Common myeloid progenitor, CD34-positive (primary cell): ENCODE results near the gene RAP2B.
"Not testable (repeated sequence)": the region's sequence is repeated elsewhere in the genome, so short reads cannot be mapped to it uniquely, and the experiment has no call there.

Experiments
- CTCF ChIA-PET: fragments of 350-600 bp; sonication (Branson Sonifier 250); formaldehyde crosslinking; loops from one replicate; lab custom pipeline; 2021; ENCODE audit warnings: antibody characterized with exemption; lab: Charles Lee
- POLR2A ChIA-PET: fragments of 350-600 bp; sonication (Branson Sonifier 250); formaldehyde crosslinking; loops from one replicate; lab custom pipeline; 2021; ENCODE audit warnings: antibody characterized with exemption; lab: Charles Lee
- DNase-seq, 3 donors: peaks; one replicate each; pipeline versions ENCODE4 v3.0.0 to v3.0.0-alpha.2; 2013
- H3K27ac ChIP-seq, 2 experiments: 1 replicate in 1 of 2; 2 replicates in 1 of 2; pipeline ENCODE4 v1.7.0; 2013; ENCODE audit warnings: inconsistent platforms in 2 of 2, low read length in 2 of 2, mild to moderate bottlenecking in 2 of 2, low read depth in 1 of 2, moderate library complexity in 1 of 2; ENCODE audit not compliant: severe bottlenecking in 2 of 2, insufficient read depth in 1 of 2, poor library complexity in 1 of 2
- H3K27me3 ChIP-seq, 5 experiments: replicated peaks in 2 of 5; 1 replicate in 3 of 5; 2 replicates in 2 of 5; pipeline versions ENCODE4 v1.6.1 to v1.7.0; 2013; ENCODE audit warnings: low read length in 4 of 5, mild to moderate bottlenecking in 2 of 5, moderate library complexity in 2 of 5, inconsistent platforms in 1 of 5; ENCODE audit not compliant: insufficient read depth in 5 of 5, control insufficient read depth in 4 of 5
- H3K36me3 ChIP-seq, 4 experiments: 1 replicate in 2 of 4; 2 replicates in 2 of 4; pipeline versions ENCODE4 v1.6.1 to v1.7.0; 2013; ENCODE audit warnings: low read length in 3 of 4, control low read depth in 1 of 4, mild to moderate bottlenecking in 1 of 4; ENCODE audit not compliant: control insufficient read depth in 4 of 4, insufficient read depth in 4 of 4
- H3K4me1 ChIP-seq, 4 experiments: 1 replicate in 3 of 4; 2 replicates in 1 of 4; pipeline versions ENCODE4 v1.6.1 to v1.7.1; 2013; ENCODE audit warnings: low read length in 3 of 4, mild to moderate bottlenecking in 3 of 4, control low read depth in 1 of 4, inconsistent platforms in 1 of 4, moderate library complexity in 1 of 4; ENCODE audit not compliant: control insufficient read depth in 4 of 4, insufficient read depth in 4 of 4; ENCODE audit errors: control extremely low read depth in 1 of 4
- H3K4me3 ChIP-seq, 7 experiments: 1 replicate in 4 of 7; 2 replicates in 3 of 7; pipeline versions ENCODE4 v1.5.1 to v1.7.0; 2013; ENCODE audit warnings: mild to moderate bottlenecking in 7 of 7, low read length in 6 of 7, moderate library complexity in 6 of 7, inconsistent platforms in 2 of 7, low read depth in 2 of 7, control low read depth in 1 of 7; ENCODE audit not compliant: insufficient read depth in 4 of 7, control insufficient read depth in 1 of 7; ENCODE audit errors: extremely low read depth in 1 of 7
- H3K9me3 ChIP-seq, 5 experiments: 1 replicate in 4 of 5; 2 replicates in 1 of 5; pipeline versions ENCODE4 v1.6.1 to v1.7.1; 2013; ENCODE audit warnings: low read length in 4 of 5, mild to moderate bottlenecking in 2 of 5, inconsistent platforms in 1 of 5, low read depth in 1 of 5, moderate library complexity in 1 of 5; ENCODE audit not compliant: control insufficient read depth in 4 of 5, insufficient read depth in 2 of 5; ENCODE audit errors: control extremely low read depth in 1 of 5
- WGBS: methylation state at CpG from one replicate; pipeline ENCODE4 v1.1.5; 2013; ENCODE audit not compliant: insufficient coverage; 5-methylcytosine and 5-hydroxymethylcytosine counted together

Gene RAP2B

DNA sequence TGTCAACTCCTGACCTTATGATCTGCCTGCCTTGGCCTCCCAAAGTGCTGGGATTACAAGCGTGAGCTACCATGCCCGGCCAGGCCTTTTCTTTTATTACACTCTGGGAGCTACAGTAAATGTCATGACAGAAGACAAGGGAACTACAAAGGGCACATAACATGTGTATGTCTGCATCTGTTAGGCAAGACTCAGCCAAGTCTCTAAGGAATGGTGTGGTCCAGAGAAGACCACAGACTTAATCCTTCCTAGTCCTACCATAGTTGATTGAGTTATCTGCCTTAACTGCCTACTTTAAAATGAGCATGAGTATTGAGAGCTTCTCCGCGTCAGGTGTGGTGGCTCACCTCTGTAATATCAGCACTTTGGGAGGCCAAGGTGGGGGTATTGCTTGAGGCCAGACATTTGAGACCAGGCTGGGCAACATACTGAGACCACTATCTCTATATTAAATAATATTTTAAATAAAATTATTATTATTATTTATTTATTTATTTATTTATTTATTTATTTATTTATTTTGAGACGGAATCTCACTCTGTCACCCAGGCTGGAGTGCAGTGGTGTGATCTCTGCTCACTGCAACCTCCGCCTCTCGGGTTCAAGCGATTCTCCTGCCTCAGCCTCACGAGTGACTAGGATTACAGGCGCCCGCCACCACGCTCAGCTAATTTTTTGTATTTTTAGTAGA lies 31.9 kb downstream of the RAP2B start:
- CTCF ChIA-PET: interaction anchor here (0.6 kb wide), 1 partner anchor 294 kb away, joined by 3 read pairs; no protein-coding TSS in a partner anchor

DNA sequence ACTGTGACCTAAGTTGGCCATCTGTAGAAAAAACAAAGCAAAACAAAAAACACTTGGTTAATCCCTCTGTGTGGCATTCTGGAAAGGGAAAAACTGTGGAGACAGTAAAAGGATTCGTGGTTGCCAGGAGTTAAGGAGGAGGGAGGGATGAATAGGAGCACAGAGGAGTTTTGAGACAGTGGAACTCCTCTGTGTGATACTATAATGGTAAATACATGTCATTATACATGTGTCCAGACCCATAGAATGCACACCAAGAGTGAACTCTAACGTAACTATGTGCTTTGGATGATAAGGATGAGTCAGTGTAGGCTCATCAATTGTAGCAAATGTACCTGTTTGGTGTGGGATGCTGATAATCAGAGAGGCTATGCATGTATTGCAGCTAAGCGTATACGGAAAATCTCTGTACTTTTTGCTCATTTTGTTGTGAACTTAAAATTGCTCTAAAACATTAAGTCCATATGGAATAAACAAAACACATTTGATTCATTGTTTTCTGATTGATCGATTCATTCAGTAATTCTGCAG lies 33.4 kb downstream of the RAP2B start:
- Histone ChIP-seq H3K36me3 (no peaks in the 10 kb centered on the region), H3K27me3 (no peaks in the 10 kb centered on the region), H3K9me3 (no peaks in the 10 kb centered on the region), H3K4me1 (no peaks in the 10 kb centered on the region), H3K27ac (no peak overlapping the region), H3K4me3 (no peak overlapping the region)
- CTCF ChIA-PET: interaction anchor here (1.5 kb wide), 1 partner anchor 30 kb away, joined by 3 read pairs; no protein-coding TSS in a partner anchor
- POLR2A ChIA-PET: no interaction called here
- DNase-seq: no peak
- WGBS: 100% methylated on average over 1 of the region's 5 CpGs

More for the DNA sequence above, 31.9 kb downstream of the RAP2B start:
- H3K27ac ChIP-seq, DNase-seq, H3K4me3 ChIP-seq, H3K9me3 ChIP-seq, H3K4me1 ChIP-seq, H3K27me3 ChIP-seq, POLR2A ChIA-PET, H3K36me3 ChIP-seq: not testable (repeated sequence)
- 100% methylated on average over 5 of the region's 12 CpGs for WGBS

DNA sequence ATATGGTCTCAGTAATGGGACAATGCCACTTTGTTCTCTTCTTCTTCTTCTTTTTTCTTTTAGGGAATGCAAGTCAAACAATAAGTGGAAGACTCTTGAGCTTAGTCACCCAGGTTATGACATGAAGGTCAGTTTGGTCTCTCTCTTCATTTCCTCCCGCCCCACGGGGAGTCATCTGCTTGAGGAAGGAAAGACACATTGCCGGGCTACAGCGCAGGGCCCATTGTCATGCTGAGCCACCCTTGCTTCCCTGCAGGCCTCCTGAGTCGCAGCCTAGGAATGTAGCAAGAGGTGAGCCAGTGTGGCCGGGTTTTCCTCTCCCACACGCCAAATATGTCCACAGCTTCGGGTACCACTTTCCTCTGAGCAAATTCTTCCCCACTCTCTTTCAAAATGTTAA lies 47.6 kb downstream of the RAP2B start:
- no peak overlapping the region for H3K27ac ChIP-seq
- no peaks in the 10 kb centered on the region for H3K27me3 ChIP-seq
- no peaks in the 10 kb centered on the region for H3K9me3 ChIP-seq
- no peak overlapping the region for H3K4me3 ChIP-seq
- peaks cover 0 to 10% (median 3%) of the 10 kb centered on the region in 4 experiments for H3K4me1 ChIP-seq
- peak in 1 of 3 donors; percentile 11 for DNase-seq
- H3K36me3 ChIP-seq: no peaks in the 10 kb centered on the region
- ChIA-PET CTCF (interaction anchor here (1.0 to 2.7 kb wide), 3 partner anchors 12 to 60 kb away, joined by 3 to 8 read pairs (median 7); no protein-coding TSS in a partner anchor), POLR2A (interaction anchor here (0.7 kb wide), 1 partner anchor 49 kb away, joined by 3 read pairs; no protein-coding TSS in a partner anchor)
- WGBS: 95% methylated on average over 6 of the region's 8 CpGs

DNA sequence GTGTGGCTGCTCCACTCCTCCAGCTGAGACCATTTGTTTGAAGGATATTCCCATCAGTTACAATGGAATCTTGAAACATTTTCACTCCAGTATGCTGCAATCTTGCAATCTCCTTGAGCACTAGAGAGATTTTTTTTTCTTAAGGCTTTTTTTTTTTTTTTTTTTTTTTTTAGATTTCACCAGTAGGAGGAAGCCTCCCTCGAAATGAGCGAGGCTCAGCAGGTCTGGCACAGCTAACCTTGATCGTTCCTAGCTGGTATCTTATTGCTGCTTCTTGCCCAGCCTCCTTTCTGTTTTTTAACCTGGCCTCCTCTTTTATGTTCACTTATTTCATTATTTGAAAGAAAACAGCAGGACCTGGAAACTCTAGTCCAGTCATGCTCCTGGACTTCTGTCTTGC lies 48.1 kb downstream of the RAP2B start:
- H3K27me3 ChIP-seq: no peaks in the 10 kb centered on the region
- H3K27ac ChIP-seq: no peak overlapping the region
- H3K4me1 ChIP-seq: peaks cover 0 to 10% (median 3%) of the 10 kb centered on the region in 4 experiments
- peak; percentile 8 to 36 (median 27) for DNase-seq
- POLR2A ChIA-PET: interaction anchor here (0.7 kb wide), 1 partner anchor 49 kb away, joined by 3 read pairs; no protein-coding TSS in a partner anchor
- H3K36me3 ChIP-seq: no peaks in the 10 kb centered on the region
- 45% methylated on average over 3 of the region's 3 CpGs for WGBS
- no peaks in the 10 kb centered on the region for H3K9me3 ChIP-seq
- no peak overlapping the region for H3K4me3 ChIP-seq
- CTCF ChIA-PET: interaction anchor here (1.0 to 2.7 kb wide), 3 partner anchors 12 to 60 kb away, joined by 3 to 8 read pairs (median 7); no protein-coding TSS in a partner anchor

DNA sequence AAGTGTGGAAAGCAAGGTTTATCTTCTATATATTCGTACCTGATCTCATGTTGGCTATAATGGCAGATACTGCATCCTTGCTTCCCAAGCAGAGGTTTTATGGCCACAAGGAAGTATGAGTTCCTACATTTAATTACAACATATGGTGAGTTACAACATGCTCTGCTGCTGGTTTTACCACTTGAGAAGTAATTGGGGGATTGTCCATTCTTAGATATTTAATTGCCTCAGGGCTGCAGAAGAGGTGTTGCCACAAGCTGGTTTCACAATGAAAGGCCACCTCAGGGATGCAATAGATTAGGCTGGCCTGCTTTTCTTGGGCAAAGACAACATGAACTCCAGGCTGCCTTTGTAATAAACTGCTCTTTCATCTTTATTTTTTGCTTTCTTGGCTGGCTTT lies 48.6 kb downstream of the RAP2B start:
- H3K9me3 ChIP-seq: no peaks in the 10 kb centered on the region
- H3K36me3 ChIP-seq: no peaks in the 10 kb centered on the region
- DNase-seq: no peak
- H3K27me3 ChIP-seq: no peaks in the 10 kb centered on the region
- H3K27ac ChIP-seq: no peak overlapping the region
- POLR2A ChIA-PET: no interaction called here
- peaks cover 0 to 10% (median 3%) of the 10 kb centered on the region in 4 experiments for H3K4me1 ChIP-seq
- no CpG with 5 or more reads among the region's 1 CpG for WGBS
- no peak overlapping the region for H3K4me3 ChIP-seq
- CTCF ChIA-PET: interaction anchor here (1.0 to 2.7 kb wide), 2 partner anchors 11 to 59 kb away, joined by 3 to 8 read pairs; no protein-coding TSS in a partner anchor

DNA sequence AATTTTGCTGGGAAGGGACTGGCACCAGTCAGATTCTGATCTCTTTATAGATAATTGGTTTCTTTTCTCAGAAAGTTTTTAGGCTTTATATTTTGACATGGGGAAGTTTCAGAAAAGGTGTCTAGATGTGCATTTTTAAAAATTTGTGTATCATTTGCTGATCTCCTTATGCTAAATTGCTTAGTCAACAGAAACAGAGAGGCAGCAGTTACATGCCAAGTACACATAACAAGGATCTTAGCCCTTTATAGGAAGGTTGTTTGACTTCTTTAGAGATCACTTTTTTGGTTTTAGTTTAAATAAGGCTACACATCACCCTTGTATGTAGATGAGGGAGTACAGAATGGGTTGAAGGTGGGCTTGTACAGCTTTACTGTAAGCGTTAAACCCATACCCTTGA lies 53.5 kb downstream of the RAP2B start:
- Histone ChIP-seq H3K36me3 (no peaks in the 10 kb centered on the region), H3K9me3 (no peaks in the 10 kb centered on the region), H3K27me3 (no peaks in the 10 kb centered on the region), H3K27ac (no peak overlapping the region), H3K4me3 (no peak overlapping the region), H3K4me1 (peaks cover 0 to 9% (median 6%) of the 10 kb centered on the region in 4 experiments)
- no peak for DNase-seq
- 100% methylated on average over 1 of the region's 1 CpG for WGBS
- ChIA-PET CTCF (no interaction called here), POLR2A (no interaction called here)

DNA sequence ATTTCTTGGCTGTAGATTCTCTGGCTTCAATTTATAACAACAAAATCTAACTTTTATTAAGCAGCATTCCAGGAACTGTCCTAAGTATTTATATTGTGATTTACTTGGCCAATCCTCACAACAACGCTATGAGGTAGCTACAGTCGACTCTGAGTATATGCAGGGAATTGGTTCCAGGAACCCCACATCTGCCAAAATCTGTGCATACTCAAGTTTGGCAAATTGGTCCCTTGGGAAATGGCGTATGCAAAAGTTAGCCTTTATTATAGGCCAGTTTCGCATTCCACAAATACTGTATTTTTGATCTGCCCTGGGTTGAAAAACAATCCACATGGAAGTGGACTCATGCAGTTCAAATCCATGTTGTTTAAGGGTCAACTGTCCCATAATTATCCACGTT lies 53.9 kb downstream of the RAP2B start:
- CTCF ChIA-PET: no interaction called here
- WGBS: 97% methylated on average over 5 of the region's 5 CpGs
- no peak for DNase-seq
- H3K36me3 ChIP-seq: no peaks in the 10 kb centered on the region
- POLR2A ChIA-PET: no interaction called here
- H3K9me3 ChIP-seq: no peaks in the 10 kb centered on the region
- peaks cover 1 to 13% (median 9%) of the 10 kb centered on the region in 4 experiments for H3K4me1 ChIP-seq
- H3K4me3 ChIP-seq: no peak overlapping the region
- no peaks in the 10 kb centered on the region for H3K27me3 ChIP-seq
- no peak overlapping the region for H3K27ac ChIP-seq
